HepG2 (cell line): ENCODE results near the gene GRK3. TPM values are rescaled to one million over a fixed set of nuclear protein-coding genes. Genes with fewer than 3 reads are reported as not detected.

Source experiments
- CHD4 ChIP-seq: fragments of 200-600 bp; sonication (generic); IDR thresholded peaks from 2 replicates; pipeline ENCODE4 v1.7.0; 2017; ENCODE audit warnings: mild to moderate bottlenecking, low read length, borderline replicate concordance
- CTCF ChIP-seq: sonication (generic); formaldehyde crosslinking; IDR thresholded peaks from 2 replicates; pipeline ENCODE4 v1.5.0; 2020; ENCODE audit warnings: mild to moderate bottlenecking, missing genetic modification reagents, moderate library complexity
- HOXA7 ChIP-seq: sonication (generic); formaldehyde crosslinking; IDR thresholded peaks from 2 replicates; pipeline ENCODE4 v1.8.1; 2022; ENCODE audit warnings: mild to moderate bottlenecking, missing genetic modification reagents, moderate library complexity
- JARID2 ChIP-seq: sonication (generic); formaldehyde crosslinking; IDR thresholded peaks from 2 replicates; pipeline ENCODE4 v1.8.1; 2023; ENCODE audit warnings: missing genetic modification reagents, inconsistent platforms; ENCODE audit not compliant: insufficient replicate concordance
- KLF16 ChIP-seq, 2 experiments: sonication (generic) in 1 of 2; formaldehyde crosslinking in 1 of 2; IDR thresholded peaks; 2 replicates each; pipeline versions ENCODE4 v1.6.1 to v1.8.0; 2016 to 2023; ENCODE audit warnings: missing genetic modification reagents in 2 of 2, missing compliant biosample characterization in 1 of 2
- NFATC3 ChIP-seq: sonication (generic); formaldehyde crosslinking; IDR thresholded peaks from 2 replicates; pipeline ENCODE4 v1.5.1; 2020; ENCODE audit warnings: mild to moderate bottlenecking, missing genetic modification reagents
- POLR2AphosphoS5 ChIP-seq: IDR thresholded peaks from 2 replicates; pipeline ENCODE4 v1.6.1; 2012; ENCODE audit warnings: low read depth, low read length
- POLR2G ChIP-seq: fragments of 200-400 bp; formaldehyde crosslinking; IDR thresholded peaks from 2 replicates; pipeline ENCODE4 v1.6.1; 2018; ENCODE audit warnings: mild to moderate bottlenecking, low read depth, low read length, moderate library complexity
- RBFOX2 ChIP-seq: fragments of 200-400 bp; formaldehyde crosslinking; IDR thresholded peaks from 2 replicates; pipeline ENCODE4 v1.6.1; 2017; ENCODE audit warnings: low read depth, mild to moderate bottlenecking, low read length
- SMARCE1 ChIP-seq: fragments of 450-650 bp; IDR thresholded peaks from 2 replicates; pipeline ENCODE4 v1.6.1; 2017; ENCODE audit warnings: borderline replicate concordance
- SNAPC5 ChIP-seq: sonication (generic); formaldehyde crosslinking; IDR thresholded peaks from 2 replicates; pipeline ENCODE4 v1.8.1; 2023; ENCODE audit warnings: mild to moderate bottlenecking, missing genetic modification reagents, borderline replicate concordance
- SNRNP70 ChIP-seq: fragments of 200-400 bp; formaldehyde crosslinking; IDR thresholded peaks from 2 replicates; pipeline ENCODE4 v1.6.1; 2017; ENCODE audit warnings: mild to moderate bottlenecking, low read depth, low read length, moderate library complexity
- SOX13 ChIP-seq, 3 experiments: fragments of 450-650 bp in 1 of 3; sonication (generic) in 1 of 3; formaldehyde crosslinking in 1 of 3; IDR thresholded peaks in 2 of 3; conservative IDR thresholded peaks in 1 of 3; 2 replicates each; pipeline versions ENCODE4 v1.5.0 to v1.6.1; 2016 to 2020; ENCODE audit warnings: antibody characterized with exemption in 1 of 3, mild to moderate bottlenecking in 1 of 3, missing compliant biosample characterization in 1 of 3, missing genetic modification reagents in 1 of 3, moderate library complexity in 1 of 3
- ZBTB4 ChIP-seq: sonication (generic); formaldehyde crosslinking; IDR thresholded peaks from 2 replicates; pipeline ENCODE4 v1.4.0; 2020; ENCODE audit warnings: missing genetic modification reagents, mild to moderate bottlenecking, borderline replicate concordance
- ZMYM3 ChIP-seq: sonication (generic); formaldehyde crosslinking; IDR thresholded peaks from 2 replicates; pipeline ENCODE4 v1.5.1; 2020; ENCODE audit warnings: mild to moderate bottlenecking, missing genetic modification reagents
- ZNF234 ChIP-seq: sonication (generic); formaldehyde crosslinking; conservative IDR thresholded peaks from 2 replicates; pipeline ENCODE4 v1.5.1; 2020; ENCODE audit warnings: mild to moderate bottlenecking, missing genetic modification reagents
- ZNF235 ChIP-seq: sonication (generic); formaldehyde crosslinking; IDR thresholded peaks from 2 replicates; pipeline ENCODE4 v1.8.1; 2023; ENCODE audit warnings: mild to moderate bottlenecking, missing genetic modification reagents, borderline replicate concordance
- ZNF382 ChIP-seq: sonication (generic); formaldehyde crosslinking; IDR thresholded peaks from 2 replicates; pipeline ENCODE4 v1.5.0; 2020; ENCODE audit warnings: missing genetic modification reagents, mild to moderate bottlenecking, borderline replicate concordance
- ZNF383 ChIP-seq: sonication (generic); formaldehyde crosslinking; IDR thresholded peaks from 2 replicates; pipeline ENCODE4 v1.4.0; 2020; ENCODE audit warnings: missing genetic modification reagents, mild to moderate bottlenecking, borderline replicate concordance
- ZNF446 ChIP-seq: sonication (generic); formaldehyde crosslinking; IDR thresholded peaks from 2 replicates; pipeline ENCODE4 v1.5.0; 2020; ENCODE audit warnings: mild to moderate bottlenecking, missing genetic modification reagents
- ZNF660 ChIP-seq: sonication (generic); formaldehyde crosslinking; IDR thresholded peaks from 2 replicates; pipeline ENCODE4 v1.5.1; 2020; ENCODE audit warnings: mild to moderate bottlenecking, low read depth, missing genetic modification reagents, borderline replicate concordance
- ZNF740 ChIP-seq: sonication (generic); formaldehyde crosslinking; IDR thresholded peaks from 2 replicates; pipeline ENCODE4 v1.4.0; 2020; ENCODE audit warnings: missing genetic modification reagents
- ZNF883 ChIP-seq: sonication (generic); formaldehyde crosslinking; IDR thresholded peaks from 2 replicates; pipeline ENCODE4 v1.5.1; 2020; ENCODE audit warnings: mild to moderate bottlenecking, missing genetic modification reagents; ENCODE audit errors: not compliant biosample characterization
- ZSCAN12 ChIP-seq: sonication (generic); formaldehyde crosslinking; IDR thresholded peaks from 2 replicates; pipeline ENCODE4 v1.9.0; 2021; ENCODE audit warnings: mild to moderate bottlenecking, missing genetic modification reagents
- polyA plus RNA-seq, 8 experiments: library from polyadenylated mRNA; depleted of rRNA in 3 of 8; stranded (reverse) in 7 of 8; unstranded in 1 of 8; fragments of >200 nt; fragmentation: Illumina TruSeq in 4 of 8; extraction: Trizol in 4 of 8; gene quantifications; 2 replicates each; pipeline versions ENCODE4 v1.2.1 to v1.2.3, GENCODE V29; 2011 to 2016; ENCODE audit warnings: low read depth in 4 of 8, missing spikeins in 1 of 8, mixed read lengths in 1 of 8; ENCODE audit not compliant: insufficient read depth in 1 of 8
- total RNA-seq, 5 experiments: library from RNA; depleted of rRNA; stranded (reverse); fragments of >200 nt; fragmentation: Illumina TruSeq; extraction: Trizol; gene quantifications; 2 replicates each; pipeline ENCODE4 v1.2.3, GENCODE V29; 2016; ENCODE audit warnings: low read depth in 1 of 5

The GRK3 gene
- total and polyA plus RNA-seq, 2 of the 13 experiments (the other 11 are each of a cell fraction or from before 2014, with no cell fraction given): 8.5 to 16.7 TPM

- no peak for TF ChIP-seq ZNF234 (CRISPR knock-in tag)
- TF ChIP-seq ZSCAN12 (CRISPR knock-in tag): no peak
- TF ChIP-seq POLR2G: peak; percentile 52
- TF ChIP-seq SNAPC5: no peak
- no peak for TF ChIP-seq NFATC3 (CRISPR knock-in tag)
- no peak for TF ChIP-seq CTCF (CRISPR knock-in tag)
- no peak for TF ChIP-seq SNRNP70
- no peak for TF ChIP-seq POLR2AphosphoS5
- TF ChIP-seq CHD4: no peak
- no peak for TF ChIP-seq RBFOX2
- TF ChIP-seq ZNF660 (CRISPR knock-in tag): no peak
- no peak for TF ChIP-seq SMARCE1
- TF ChIP-seq ZNF740 (CRISPR knock-in tag): no peak
- no peak for TF ChIP-seq ZNF383 (CRISPR knock-in tag)
- TF ChIP-seq KLF16 (CRISPR knock-in tag; IDR thresholded peaks at IDR 0.05): no peak
- TF ChIP-seq SOX13 (IDR thresholded peaks at IDR 0.05): no peak
- TF ChIP-seq SOX13 (CRISPR knock-in tag; conservative IDR thresholded peaks at IDR 0.05 in 1 of 2, IDR thresholded peaks at IDR 0.05 in 1 of 2): no peak
- TF ChIP-seq ZNF883 (CRISPR knock-in tag): no peak
- TF ChIP-seq ZNF235 (CRISPR knock-in tag): no peak
- TF ChIP-seq ZBTB4: peak; percentile 17; the same call in 1 of the 2 replicates
- TF ChIP-seq ZMYM3 (CRISPR knock-in tag): no peak
- no peak for TF ChIP-seq ZNF446
- no peak for TF ChIP-seq ZNF382 (CRISPR knock-in tag)
- no peak for TF ChIP-seq JARID2 (CRISPR knock-in tag)
- no peak for TF ChIP-seq HOXA7 (CRISPR knock-in tag)
These were observed 635 bp upstream of the GRK3 start (continued) for GRCh38 chr22:25563761-25564319.
